ENCODE measurements around the gene CAST. TPM values are rescaled to one million over a fixed set of nuclear protein-coding genes. Genes with fewer than 3 reads are reported as not detected.
A peak's percentile ranks its signal among the peaks of the same experiment; 100 is the strongest.

Gene CAST
- total and polyA plus RNA-seq, 2 donors (not counting 3 experiments of a cell fraction or from before 2014, with no cell fraction given): 33.7 to 194 TPM

DNA sequence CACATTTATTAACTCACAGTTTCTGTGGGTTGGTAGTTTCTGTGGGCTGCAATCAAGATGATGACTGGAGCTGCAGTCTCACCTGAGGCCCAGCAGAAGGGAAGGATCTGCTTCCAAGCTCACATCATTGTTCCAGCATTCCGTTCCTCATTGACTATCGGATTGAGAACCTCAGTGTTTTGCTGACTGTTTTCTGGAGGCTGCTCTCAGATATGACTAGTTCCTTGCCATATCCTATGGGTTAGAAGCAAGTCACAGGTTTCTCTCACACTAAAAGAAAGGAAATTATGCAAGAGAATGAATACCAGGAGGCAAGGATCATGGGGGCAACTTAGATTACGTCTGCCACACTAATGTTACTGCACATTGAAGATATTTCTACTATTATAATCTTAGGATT is 151.9 kb downstream of the CAST start:
- H3K4me2 ChIP-seq (ENCODE audit: insufficient read depth, low read length): no peak overlapping the region
- no peaks in the 10 kb centered on the region for H3K36me3 ChIP-seq (ENCODE audit: control insufficient read depth in 2 of 2, extremely low read depth in 1 of 2, insufficient read depth in 2 of 2, low read length in 2 of 2)
- TF ChIP-seq, protein P1, sequence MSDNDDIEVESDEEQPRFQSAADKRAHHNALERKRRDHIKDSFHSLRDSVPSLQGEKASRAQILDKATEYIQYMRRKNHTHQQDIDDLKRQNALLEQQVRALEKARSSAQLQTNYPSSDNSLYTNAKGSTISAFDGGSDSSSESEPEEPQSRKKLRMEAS (IDR thresholded peaks at IDR 0.05; ENCODE audit: insufficient read depth, insufficient read length): no peak
- TF ChIP-seq FOS (IDR thresholded peaks at IDR 0.05; ENCODE audit: borderline replicate concordance, insufficient read depth, low read length) (no peak), POLR2A (IDR thresholded peaks at IDR 0.05; ENCODE audit: low read depth, low read length) (no peak), JUN (IDR thresholded peaks at IDR 0.05; ENCODE audit: borderline replicate concordance, insufficient read depth, insufficient read length, low read depth) (no peak), GATA2 (IDR thresholded peaks at IDR 0.05; ENCODE audit: insufficient read depth, insufficient read length, low read depth, low read length) (no peak), EZH2 (IDR thresholded peaks at IDR 0.05; ENCODE audit: borderline replicate concordance, low read depth, low read length, severe bottlenecking) (no peak), MYC (IDR thresholded peaks at IDR 0.05; ENCODE audit: low read depth, low read length) (no peak), POLR2AphosphoS5 (IDR thresholded peaks at IDR 0.05; ENCODE audit: insufficient read depth, low read depth, low read length) (no peak)
- TF ChIP-seq, protein P2, sequence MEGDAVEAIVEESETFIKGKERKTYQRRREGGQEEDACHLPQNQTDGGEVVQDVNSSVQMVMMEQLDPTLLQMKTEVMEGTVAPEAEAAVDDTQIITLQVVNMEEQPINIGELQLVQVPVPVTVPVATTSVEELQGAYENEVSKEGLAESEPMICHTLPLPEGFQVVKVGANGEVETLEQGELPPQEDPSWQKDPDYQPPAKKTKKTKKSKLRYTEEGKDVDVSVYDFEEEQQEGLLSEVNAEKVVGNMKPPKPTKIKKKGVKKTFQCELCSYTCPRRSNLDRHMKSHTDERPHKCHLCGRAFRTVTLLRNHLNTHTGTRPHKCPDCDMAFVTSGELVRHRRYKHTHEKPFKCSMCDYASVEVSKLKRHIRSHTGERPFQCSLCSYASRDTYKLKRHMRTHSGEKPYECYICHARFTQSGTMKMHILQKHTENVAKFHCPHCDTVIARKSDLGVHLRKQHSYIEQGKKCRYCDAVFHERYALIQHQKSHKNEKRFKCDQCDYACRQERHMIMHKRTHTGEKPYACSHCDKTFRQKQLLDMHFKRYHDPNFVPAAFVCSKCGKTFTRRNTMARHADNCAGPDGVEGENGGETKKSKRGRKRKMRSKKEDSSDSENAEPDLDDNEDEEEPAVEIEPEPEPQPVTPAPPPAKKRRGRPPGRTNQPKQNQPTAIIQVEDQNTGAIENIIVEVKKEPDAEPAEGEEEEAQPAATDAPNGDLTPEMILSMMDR (IDR thresholded peaks at IDR 0.05; ENCODE audit: extremely low read depth in 1 of 2, insufficient read depth in 1 of 2, low read depth in 1 of 2, low read length in 2 of 2): no peak
- intact Hi-C loops (cut with micrococcal nuclease) (no loop called here), dilution Hi-C loops (cut with MboI; ENCODE audit: extremely low pct_ligation_motif_present, low sequenced_read_pairs) (no loop called here)
- no peak overlapping the region for H3K27ac ChIP-seq (ENCODE audit: insufficient read depth, low read depth, low read length)
- ChIA-PET POLR2A (no interaction called here), CTCF (interaction anchor here (1.3 to 1.8 kb wide), 3 partner anchors 55 to 200 kb away, joined by 3 to 6 read pairs (median 4); no protein-coding TSS in a partner anchor)
- H3K4me1 ChIP-seq (ENCODE audit: control insufficient read depth, extremely low read depth, insufficient read depth, low read length): no peaks in the 10 kb centered on the region
- H3K79me2 ChIP-seq (ENCODE audit: control insufficient read depth, insufficient read depth, low read length): no peaks in the 10 kb centered on the region
- H4K20me1 ChIP-seq (replicated peaks; ENCODE audit: control insufficient read depth, extremely low read depth, insufficient read depth, low read length): no peaks in the 10 kb centered on the region
- BruUV-seq (replicated peaks): no TSS peak
- no peaks in the 10 kb centered on the region for H3K9me3 ChIP-seq (replicated peaks; ENCODE audit: control insufficient read depth, insufficient read depth, low read length)
- H3K9ac ChIP-seq (replicated peaks; ENCODE audit: extremely low read depth, insufficient read depth, low read length): no peak overlapping the region
- H3K27me3 ChIP-seq (ENCODE audit: control insufficient read depth in 2 of 2, insufficient read depth in 2 of 2, low read length in 2 of 2): no peaks in the 10 kb centered on the region
- no peak overlapping the region for H3K4me3 ChIP-seq (replicated peaks in 1 of 3; ENCODE audit: insufficient read depth in 1 of 3, low read depth in 1 of 3, low read length in 3 of 3)
- no peak overlapping the region for H2AFZ ChIP-seq (ENCODE audit: low read depth, low read length)
- peak; percentile 26 for FAIRE-seq
- no peaks in the 10 kb centered on the region for H3K9me1 ChIP-seq (replicated peaks; ENCODE audit: control insufficient read depth, extremely low read depth, insufficient read depth, low read length)
- DNase-seq (ENCODE audit: low read depth, low spot score): no peak

Data from endothelial cell of umbilical vein (primary cell).